Measurements from ENCODE around the gene PEA15. TPM values are rescaled to one million over a fixed set of nuclear protein-coding genes. Genes with fewer than 3 reads are reported as not detected.
A peak's percentile ranks its signal among the peaks of the same experiment; 100 is the strongest.

Gene PEA15
- total RNA-seq, 1 donor from 2014 or later = 39.1 TPM

DNA sequence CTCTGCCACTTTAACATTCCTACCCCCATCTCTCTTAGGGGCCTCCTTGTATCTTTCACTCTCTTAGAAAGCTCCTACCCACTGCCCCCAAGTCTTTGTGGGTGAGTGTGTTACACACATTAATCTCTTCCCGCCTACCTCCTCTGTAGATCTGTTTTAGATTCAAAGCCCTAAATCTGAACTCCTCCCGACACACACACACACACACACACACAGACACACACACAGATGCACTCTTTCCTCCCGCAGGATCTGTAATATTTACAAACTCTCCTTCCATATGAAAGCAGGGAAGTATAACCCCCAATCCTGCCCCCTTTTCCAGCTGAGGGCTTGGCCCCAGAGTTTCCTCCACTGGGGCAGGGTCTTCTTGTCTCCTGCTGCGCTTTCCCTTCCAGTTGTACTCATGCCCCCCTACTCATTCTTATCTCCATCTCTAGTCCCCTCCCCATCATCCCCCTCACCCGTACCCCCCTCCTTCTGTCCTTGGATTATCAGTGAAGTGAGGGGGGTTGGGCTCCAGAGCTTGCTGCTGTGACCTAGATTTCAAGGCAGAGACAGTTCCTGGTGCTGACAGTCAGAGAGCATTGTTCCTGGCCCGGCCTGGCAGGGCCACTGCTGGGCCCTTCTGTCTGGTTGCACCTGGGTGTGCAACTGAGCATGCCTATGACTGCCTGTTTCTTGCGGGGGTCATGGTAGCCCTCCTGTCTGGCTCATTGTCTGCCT, 4.3 kb downstream of the PEA15 start:
- TF ChIP-seq EZH2 (IDR thresholded peaks at IDR 0.05) = no peak
- Histone ChIP-seq H3K27me3 (no peaks in the 10 kb centered on the region), H3K27ac (no peak overlapping the region), H3K4me2 (peak overlapping the region; percentile 20), H3K36me3 (peaks cover 5% of the 10 kb centered on the region), H3K9ac (no peak overlapping the region), H3F3A (ENCODE audit: low read depth) (peaks cover 50% of the 10 kb centered on the region), H2AFZ (replicated peaks) (no peak overlapping the region), H4K20me1 (ENCODE audit: low read depth) (peaks cover 73% of the 10 kb centered on the region), H3K4me3 (no peak overlapping the region), H3K4me1 (peaks cover 68% of the 10 kb centered on the region), H3K79me2 (ENCODE audit: low read depth) (peaks cover 25% of the 10 kb centered on the region), H3K9me3 (ENCODE audit: low read depth) (no peaks in the 10 kb centered on the region)
- H3K4me3 Mint-ChIP-seq = peak overlapping the region; percentile 89
- peaks cover 32% of the 10 kb centered on the region for H3K36me3 Mint-ChIP-seq
- H3K9me3 Mint-ChIP-seq = no peaks in the 10 kb centered on the region
- peak overlapping the region; percentile 92 for H3K27ac Mint-ChIP-seq
- peaks cover 12% of the 10 kb centered on the region for H3K27me3 Mint-ChIP-seq (ENCODE audit: insufficient read depth, low read depth)
- H3K4me1 Mint-ChIP-seq = peaks cover 74% of the 10 kb centered on the region
- DNase-seq (ENCODE audit: low spot score) = peak; percentile 73

GRCh38 chr1:160210561-160210960, 5.4 kb downstream of the PEA15 start:
- Mint-ChIP-seq H3K36me3 (peaks cover 40% of the 10 kb centered on the region), H3K4me1 (peaks cover 69% of the 10 kb centered on the region), H3K4me3 (peak overlapping the region; percentile 89), H3K9me3 (no peaks in the 10 kb centered on the region), H3K27me3 (ENCODE audit: insufficient read depth, low read depth) (peaks cover 12% of the 10 kb centered on the region), H3K27ac (peak overlapping the region; percentile 92)
- TF ChIP-seq EZH2phosphoT487 (IDR thresholded peaks at IDR 0.05) = no peak
- TF ChIP-seq EZH2 (IDR thresholded peaks at IDR 0.05) = no peak
- TF ChIP-seq, protein P1, sequence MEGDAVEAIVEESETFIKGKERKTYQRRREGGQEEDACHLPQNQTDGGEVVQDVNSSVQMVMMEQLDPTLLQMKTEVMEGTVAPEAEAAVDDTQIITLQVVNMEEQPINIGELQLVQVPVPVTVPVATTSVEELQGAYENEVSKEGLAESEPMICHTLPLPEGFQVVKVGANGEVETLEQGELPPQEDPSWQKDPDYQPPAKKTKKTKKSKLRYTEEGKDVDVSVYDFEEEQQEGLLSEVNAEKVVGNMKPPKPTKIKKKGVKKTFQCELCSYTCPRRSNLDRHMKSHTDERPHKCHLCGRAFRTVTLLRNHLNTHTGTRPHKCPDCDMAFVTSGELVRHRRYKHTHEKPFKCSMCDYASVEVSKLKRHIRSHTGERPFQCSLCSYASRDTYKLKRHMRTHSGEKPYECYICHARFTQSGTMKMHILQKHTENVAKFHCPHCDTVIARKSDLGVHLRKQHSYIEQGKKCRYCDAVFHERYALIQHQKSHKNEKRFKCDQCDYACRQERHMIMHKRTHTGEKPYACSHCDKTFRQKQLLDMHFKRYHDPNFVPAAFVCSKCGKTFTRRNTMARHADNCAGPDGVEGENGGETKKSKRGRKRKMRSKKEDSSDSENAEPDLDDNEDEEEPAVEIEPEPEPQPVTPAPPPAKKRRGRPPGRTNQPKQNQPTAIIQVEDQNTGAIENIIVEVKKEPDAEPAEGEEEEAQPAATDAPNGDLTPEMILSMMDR (IDR thresholded peaks at IDR 0.05) = no peak
- H3K4me3 ChIP-seq = no peak overlapping the region
- H3K9ac ChIP-seq = no peak overlapping the region
- H3K4me2 ChIP-seq = peak overlapping the region; percentile 30
- H3K79me2 ChIP-seq (ENCODE audit: low read depth) = peaks cover 23% of the 10 kb centered on the region
- peaks cover 62% of the 10 kb centered on the region for H3K4me1 ChIP-seq
- H3K27me3 ChIP-seq = no peaks in the 10 kb centered on the region
- H3K36me3 ChIP-seq = peaks cover 5% of the 10 kb centered on the region
- peaks cover 73% of the 10 kb centered on the region for H4K20me1 ChIP-seq (ENCODE audit: low read depth)
- no peak for DNase-seq (ENCODE audit: low spot score)
- H2AFZ ChIP-seq (replicated peaks) = no peak overlapping the region
- H3F3A ChIP-seq (ENCODE audit: low read depth) = peaks cover 53% of the 10 kb centered on the region
- no peaks in the 10 kb centered on the region for H3K9me3 ChIP-seq (ENCODE audit: low read depth)
- no peak overlapping the region for H3K27ac ChIP-seq

DNA sequence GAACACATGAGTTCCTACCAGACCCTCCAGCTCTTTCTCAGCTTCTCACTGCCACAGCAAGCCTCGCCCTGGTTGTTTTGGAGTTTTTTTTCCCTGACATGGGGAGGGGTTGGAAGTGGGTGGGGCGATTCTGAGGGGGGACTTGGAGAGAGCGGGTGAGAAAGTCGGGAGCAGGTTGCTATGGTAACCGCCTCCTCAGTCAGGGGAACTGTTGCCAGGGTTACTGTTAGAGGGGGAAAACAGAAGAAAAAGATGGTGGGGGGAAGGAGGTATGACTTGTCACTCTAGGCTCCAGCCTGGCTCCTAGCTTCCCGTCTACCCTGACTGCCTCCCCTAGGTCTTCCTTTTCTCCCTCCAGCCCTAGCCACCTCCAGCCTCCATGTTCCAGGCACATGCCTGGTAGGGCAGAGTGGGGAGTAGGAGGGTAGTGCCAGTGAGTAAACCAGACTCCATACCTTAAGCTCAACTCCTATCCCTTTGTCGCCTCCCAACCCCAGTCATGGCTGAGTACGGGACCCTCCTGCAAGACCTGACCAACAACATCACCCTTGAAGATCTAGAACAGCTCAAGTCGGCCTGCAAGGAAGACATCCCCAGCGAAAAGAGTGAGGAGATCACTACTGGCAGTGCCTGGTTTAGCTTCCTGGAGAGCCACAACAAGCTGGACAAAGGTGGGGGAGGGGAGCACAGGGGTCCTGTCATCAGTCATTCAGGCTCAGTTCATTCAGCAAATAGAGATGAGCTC, 6.0 kb downstream of the PEA15 start:
- Mint-ChIP-seq H3K4me3 (peak overlapping the region; percentile 89), H3K27me3 (ENCODE audit: insufficient read depth, low read depth) (peaks cover 12% of the 10 kb centered on the region), H3K27ac (peak overlapping the region; percentile 92), H3K36me3 (peaks cover 47% of the 10 kb centered on the region), H3K4me1 (peaks cover 65% of the 10 kb centered on the region), H3K9me3 (no peaks in the 10 kb centered on the region)
- no peak overlapping the region for H3K9ac ChIP-seq
- no peak overlapping the region for H2AFZ ChIP-seq (replicated peaks)
- H3K4me1 ChIP-seq = peaks cover 60% of the 10 kb centered on the region
- no peak for TF ChIP-seq EZH2phosphoT487 (IDR thresholded peaks at IDR 0.05)
- no peak for TF ChIP-seq EZH2 (IDR thresholded peaks at IDR 0.05)
- TF ChIP-seq, protein P1 (IDR thresholded peaks at IDR 0.05) = no peak
- peaks cover 48% of the 10 kb centered on the region for H3F3A ChIP-seq (ENCODE audit: low read depth)
- peak overlapping the region; percentile 48 for H3K4me2 ChIP-seq
- H3K79me2 ChIP-seq (ENCODE audit: low read depth) = peaks cover 17% of the 10 kb centered on the region
- H3K9me3 ChIP-seq (ENCODE audit: low read depth) = no peaks in the 10 kb centered on the region
- peak; percentile 67 for DNase-seq (ENCODE audit: low spot score)
- H3K4me3 ChIP-seq = no peak overlapping the region
- peaks cover 5% of the 10 kb centered on the region for H3K36me3 ChIP-seq
- no peaks in the 10 kb centered on the region for H3K27me3 ChIP-seq
- peak overlapping the region; percentile 48 for H3K27ac ChIP-seq
- peaks cover 68% of the 10 kb centered on the region for H4K20me1 ChIP-seq (ENCODE audit: low read depth)
